ENCODE data around the gene APOE. TPM values are rescaled to one million over a fixed set of nuclear protein-coding genes. Genes with fewer than 3 reads are reported as not detected.
"Not testable (repeated sequence)": the region's sequence is repeated elsewhere in the genome, so short reads cannot be mapped to it uniquely, and the experiment has no call there.

The APOE gene
- total and polyA plus RNA-seq, 2 of the 8 experiments (the other 6 are each of a cell fraction or from before 2014, with no cell fraction given) = 629 to 1,258 TPM

GRCh38 chr19:44911896-44912295, 6.3 kb downstream of the APOE start:
- H3K9me3 ChIP-seq (ENCODE audit: insufficient read depth in 2 of 2, low read depth in 1 of 2, low read length in 1 of 2); H3K56ac ChIP-seq (replicated peaks; ENCODE audit: insufficient read length, low read depth, low read length); H3K27ac ChIP-seq (ENCODE audit: low read depth, low read length); H3K27me3 ChIP-seq (replicated peaks in 1 of 4; ENCODE audit: control insufficient read depth in 3 of 4, extremely low read depth in 1 of 4, insufficient read depth in 3 of 4, low read length in 3 of 4); H3K14ac ChIP-seq (ENCODE audit: insufficient read length); H2BK20ac ChIP-seq (ENCODE audit: low read length); H4K8ac ChIP-seq (ENCODE audit: extremely low read depth, insufficient read depth, low read length); H3K18ac ChIP-seq (ENCODE audit: extremely low read depth, low read length); H3K23ac ChIP-seq (ENCODE audit: insufficient read length); H3K4me2 ChIP-seq (ENCODE audit: insufficient read depth in 1 of 2, low read depth in 2 of 2, low read length in 2 of 2); H2AK5ac ChIP-seq (ENCODE audit: low read depth, low read length); H2AFZ ChIP-seq (ENCODE audit: low read length); H4K91ac ChIP-seq (replicated peaks; ENCODE audit: insufficient read length, low read length); H2BK15ac ChIP-seq (ENCODE audit: low read length); H4K5ac ChIP-seq (ENCODE audit: insufficient read length, low read depth, low read length); H3K23me2 ChIP-seq (ENCODE audit: low read depth, low read length); FAIRE-seq; DNase-seq (ENCODE audit: low read depth in 1 of 2, low spot score in 2 of 2); H3K79me1 ChIP-seq (ENCODE audit: low read depth, low read length); H2BK120ac ChIP-seq (replicated peaks; ENCODE audit: low read depth, low read length); H3K4me3 ChIP-seq (ENCODE audit: extremely low read depth in 1 of 4, insufficient read depth in 2 of 4, low read depth in 3 of 4, low read length in 4 of 4); H3K9ac ChIP-seq (replicated peaks in 1 of 4; ENCODE audit: extremely low read depth in 1 of 4, low read depth in 3 of 4, low read length in 3 of 4); H3K79me2 ChIP-seq (ENCODE audit: control insufficient read depth in 1 of 2, insufficient read depth in 2 of 2, low read length in 2 of 2); H2BK5ac ChIP-seq (ENCODE audit: low read depth, low read length); H2BK12ac ChIP-seq (ENCODE audit: low read depth, low read length); H3K4ac ChIP-seq (replicated peaks; ENCODE audit: insufficient read length, low read depth, low read length): not testable (repeated sequence)
- ChIA-PET POLR2A (ENCODE audit: partially characterized antibody) (interaction anchor here (1.4 to 12.3 kb wide), 3 partner anchors 14 to 36 kb away, joined by 3 to 247 read pairs (median 4); partner anchors contain the start of gene TOMM40), CTCF (ENCODE audit: partially characterized antibody) (interaction anchor here (1.1 to 15.2 kb wide), 7 partner anchors 8 to 55 kb away, joined by 3 to 201 read pairs (median 5); partner anchors contain the start of genes APOC2 and CLPTM1)
- peaks cover 4 to 17% (median 7%) of the 10 kb centered on the region in 4 experiments for H3K4me1 ChIP-seq (replicated peaks in 1 of 4; ENCODE audit: control insufficient read depth in 3 of 4, insufficient read depth in 4 of 4, low read length in 3 of 4)
- peaks cover 0 to 13% of the 10 kb centered on the region in 2 experiments for H4K20me1 ChIP-seq (replicated peaks in 1 of 2; ENCODE audit: control insufficient read depth in 1 of 2, insufficient read depth in 2 of 2, low read length in 2 of 2)
- WGBS, 2 experiments (ENCODE audit: extremely low coverage in 1 of 2, insufficient coverage in 1 of 2, insufficient read length in 1 of 2, insufficient replicate concordance in 2 of 2, low coverage in 1 of 2, low lambda C conversion rate in 2 of 2, missing lambda C conversion rate in 1 of 2) = 96% methylated on average over 6 of the region's 6 CpGs; no CpG with 5 or more reads in 1 of the 2 experiments
- peaks cover 9 to 24% (median 18%) of the 10 kb centered on the region in 4 experiments; a peak in 7 of 8 replicates for H3K36me3 ChIP-seq (ENCODE audit: control insufficient read depth in 2 of 4, insufficient read depth in 4 of 4, low read length in 3 of 4)

Measured in H1 (cell line).